ENCODE results near the gene IGSF8.

- TF ChIP-seq CHD2 (IDR thresholded peaks at IDR 0.05; ENCODE audit: low read length) (no peak), CTCF (IDR thresholded peaks at IDR 0.05; ENCODE audit: control extremely low read depth in 1 of 3, insufficient read depth in 1 of 3, low read depth in 1 of 3, low read length in 3 of 3) (no peak), POLR2A (IDR thresholded peaks at IDR 0.05; ENCODE audit: control extremely low read depth in 1 of 2, low read depth in 2 of 2, low read length in 2 of 2) (no peak), RBBP5 (IDR thresholded peaks at IDR 0.05; ENCODE audit: borderline replicate concordance, low read depth, low read length) (no peak), POLR2AphosphoS5 (IDR thresholded peaks at IDR 0.05; ENCODE audit: low read depth, low read length) (no peak), USF2 (IDR thresholded peaks at IDR 0.05; ENCODE audit: low read length) (no peak), YY1 (IDR thresholded peaks at IDR 0.05; ENCODE audit: low read depth, low read length) (no peak), HDAC2 (IDR thresholded peaks at IDR 0.05; ENCODE audit: borderline replicate concordance in 1 of 2, low read depth in 2 of 2, low read length in 2 of 2) (no peak)
These were observed 8.5 kb downstream of the IGSF8 start for GRCh38 chr1:160089883-160090282.

Data from H1 (cell line).